Progenitor cell of endocrine pancreas (in vitro differentiated cells): ENCODE measurements around the gene RDH8. TPM values are rescaled to one million over a fixed set of nuclear protein-coding genes. Genes with fewer than 3 reads are reported as not detected.

Experiments used
- DNase-seq: peaks from one replicate; pipeline ENCODE4 v3.0.0; 2021; ENCODE audit warnings: low spot score; ENCODE audit not compliant: unreplicated experiment
- H3K27ac Mint-ChIP-seq: 2 replicates; pipeline ENCODE4 v1.8.0; 2021; ENCODE audit warnings: mild to moderate bottlenecking, moderate library complexity, mixed read lengths
- H3K27me3 Mint-ChIP-seq: 2 replicates; pipeline ENCODE4 v1.8.0; 2021; ENCODE audit warnings: mixed read lengths
- H3K36me3 Mint-ChIP-seq: 2 replicates; pipeline ENCODE4 v1.8.0; 2022; ENCODE audit warnings: mixed read lengths; ENCODE audit not compliant: insufficient read depth
- H3K4me1 Mint-ChIP-seq: 2 replicates; pipeline ENCODE4 v1.8.0; 2021; ENCODE audit warnings: low read depth, mixed read lengths
- H3K4me3 Mint-ChIP-seq: 2 replicates; pipeline ENCODE4 v1.8.0; 2021; ENCODE audit warnings: low read depth, mild to moderate bottlenecking, moderate library complexity, mixed read lengths
- H3K9me3 Mint-ChIP-seq: 2 replicates; pipeline ENCODE4 v1.8.0; 2021; ENCODE audit warnings: low read depth, mixed read lengths
- total RNA-seq: library from RNA; stranded (reverse); gene quantifications from 2 replicates; pipeline ENCODE4 v1.2.1, GENCODE V29; 2021
- TF ChIP-seq, protein P1 (sequence below): fragments of 200-600 bp; sonication (generic); IDR thresholded peaks from one replicate; pipeline ENCODE4 v1.5.0; 2021; ENCODE audit warnings: antibody characterized with exemption, mild to moderate bottlenecking; ENCODE audit not compliant: unreplicated experiment

The RDH8 gene
- total RNA-seq, 1 donor from 2014 or later, result not detected

DNA sequence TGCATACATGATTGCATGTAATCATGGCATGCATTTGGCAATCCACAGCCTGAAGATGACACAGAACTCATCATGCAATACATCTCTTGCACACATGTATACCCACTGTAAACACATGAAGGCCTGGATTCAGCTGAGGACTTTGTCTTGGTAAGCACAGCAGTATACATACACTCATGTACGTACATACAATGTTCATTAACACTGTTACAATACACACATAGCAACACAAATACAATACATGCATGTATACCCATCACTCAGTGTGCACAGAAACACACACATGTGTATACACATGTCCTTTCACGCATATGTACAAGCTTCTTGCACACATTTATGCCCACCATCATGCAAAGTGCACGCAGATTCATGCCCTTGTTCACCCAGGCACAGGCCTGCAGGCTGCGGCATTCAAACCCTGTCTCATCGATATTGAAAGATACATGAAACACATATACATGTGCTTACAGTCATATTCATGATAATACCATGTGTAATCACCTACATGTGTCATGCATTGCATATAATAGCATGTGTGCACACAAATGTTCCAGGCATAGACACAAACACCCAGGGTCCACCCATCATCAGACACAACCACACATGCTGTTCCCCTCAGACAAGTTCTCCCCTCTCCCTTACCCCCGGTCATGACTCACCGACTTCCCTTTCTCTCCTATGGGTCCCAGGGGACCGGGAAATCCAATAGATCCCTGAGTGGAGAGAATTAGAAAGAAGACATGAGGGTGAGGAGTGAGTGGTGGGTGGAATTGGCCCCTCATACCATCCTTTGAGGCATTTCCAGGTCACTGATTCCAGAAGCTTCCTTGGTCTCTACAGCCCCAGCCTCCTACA, 31.6 kb upstream of the RDH8 start:
- Mint-ChIP-seq H3K27ac (no peak overlapping the region), H3K4me3 (no peak overlapping the region), H3K4me1 (no peaks in the 10 kb centered on the region), H3K27me3 (peaks cover 20% of the 10 kb centered on the region), H3K9me3 (no peaks in the 10 kb centered on the region), H3K36me3 (no peaks in the 10 kb centered on the region)
- no peak for DNase-seq
- TF ChIP-seq, protein P1, sequence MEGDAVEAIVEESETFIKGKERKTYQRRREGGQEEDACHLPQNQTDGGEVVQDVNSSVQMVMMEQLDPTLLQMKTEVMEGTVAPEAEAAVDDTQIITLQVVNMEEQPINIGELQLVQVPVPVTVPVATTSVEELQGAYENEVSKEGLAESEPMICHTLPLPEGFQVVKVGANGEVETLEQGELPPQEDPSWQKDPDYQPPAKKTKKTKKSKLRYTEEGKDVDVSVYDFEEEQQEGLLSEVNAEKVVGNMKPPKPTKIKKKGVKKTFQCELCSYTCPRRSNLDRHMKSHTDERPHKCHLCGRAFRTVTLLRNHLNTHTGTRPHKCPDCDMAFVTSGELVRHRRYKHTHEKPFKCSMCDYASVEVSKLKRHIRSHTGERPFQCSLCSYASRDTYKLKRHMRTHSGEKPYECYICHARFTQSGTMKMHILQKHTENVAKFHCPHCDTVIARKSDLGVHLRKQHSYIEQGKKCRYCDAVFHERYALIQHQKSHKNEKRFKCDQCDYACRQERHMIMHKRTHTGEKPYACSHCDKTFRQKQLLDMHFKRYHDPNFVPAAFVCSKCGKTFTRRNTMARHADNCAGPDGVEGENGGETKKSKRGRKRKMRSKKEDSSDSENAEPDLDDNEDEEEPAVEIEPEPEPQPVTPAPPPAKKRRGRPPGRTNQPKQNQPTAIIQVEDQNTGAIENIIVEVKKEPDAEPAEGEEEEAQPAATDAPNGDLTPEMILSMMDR, result no peak

DNA sequence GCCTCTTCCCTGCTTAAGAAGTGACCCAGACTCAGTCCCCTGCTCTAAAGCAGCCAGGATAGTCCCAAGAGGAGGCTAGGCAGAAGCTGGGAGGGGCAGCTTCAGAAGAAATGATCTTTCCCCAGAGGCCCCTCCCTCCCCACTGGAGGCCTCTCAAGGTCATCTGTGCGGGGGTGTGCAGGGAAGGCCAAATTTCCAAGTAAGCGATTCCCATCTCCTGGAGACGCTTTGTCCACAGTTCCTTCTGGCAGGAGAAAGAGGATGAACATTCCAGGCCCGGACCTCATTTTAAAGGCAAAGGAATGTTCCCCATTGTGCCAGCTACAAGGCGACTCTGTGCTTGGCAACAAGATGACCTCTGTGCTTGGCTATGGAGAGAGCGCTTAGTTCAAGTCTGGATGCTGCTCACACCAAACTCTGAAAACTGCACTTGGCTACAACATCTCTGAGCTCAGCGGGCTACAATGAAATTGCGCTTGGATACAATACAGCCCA, 26.4 kb upstream of the RDH8 start:
- peaks cover 19% of the 10 kb centered on the region for H3K27me3 Mint-ChIP-seq
- no peak overlapping the region for H3K4me3 Mint-ChIP-seq
- DNase-seq, result no peak
- no peaks in the 10 kb centered on the region for H3K9me3 Mint-ChIP-seq
- no peaks in the 10 kb centered on the region for H3K4me1 Mint-ChIP-seq
- TF ChIP-seq, protein P1, result no peak
- no peaks in the 10 kb centered on the region for H3K36me3 Mint-ChIP-seq
- H3K27ac Mint-ChIP-seq, result no peak overlapping the region

DNA sequence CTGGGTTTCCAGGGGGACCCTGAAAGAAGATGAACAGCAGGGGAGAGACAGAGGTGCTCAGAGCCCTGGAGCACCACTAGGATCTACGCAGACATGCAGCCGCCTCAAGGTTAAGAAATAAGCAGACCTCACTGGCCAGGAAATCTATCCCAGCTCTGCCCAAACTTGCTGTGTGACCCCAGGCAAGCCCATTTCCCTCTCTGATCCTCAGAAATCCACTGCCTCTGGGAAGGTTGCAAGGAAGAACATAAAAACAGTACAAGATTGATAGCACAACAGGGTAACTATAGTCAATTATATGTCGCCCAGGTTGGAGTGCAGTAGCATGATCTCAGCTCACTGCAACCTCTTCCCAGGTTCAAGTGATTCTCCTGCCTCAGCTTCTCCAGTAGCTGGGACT, 23.8 kb upstream of the RDH8 start:
- no peak overlapping the region for H3K4me3 Mint-ChIP-seq
- H3K27me3 Mint-ChIP-seq, result peaks cover 7% of the 10 kb centered on the region
- TF ChIP-seq, protein P1, result no peak

DNA sequence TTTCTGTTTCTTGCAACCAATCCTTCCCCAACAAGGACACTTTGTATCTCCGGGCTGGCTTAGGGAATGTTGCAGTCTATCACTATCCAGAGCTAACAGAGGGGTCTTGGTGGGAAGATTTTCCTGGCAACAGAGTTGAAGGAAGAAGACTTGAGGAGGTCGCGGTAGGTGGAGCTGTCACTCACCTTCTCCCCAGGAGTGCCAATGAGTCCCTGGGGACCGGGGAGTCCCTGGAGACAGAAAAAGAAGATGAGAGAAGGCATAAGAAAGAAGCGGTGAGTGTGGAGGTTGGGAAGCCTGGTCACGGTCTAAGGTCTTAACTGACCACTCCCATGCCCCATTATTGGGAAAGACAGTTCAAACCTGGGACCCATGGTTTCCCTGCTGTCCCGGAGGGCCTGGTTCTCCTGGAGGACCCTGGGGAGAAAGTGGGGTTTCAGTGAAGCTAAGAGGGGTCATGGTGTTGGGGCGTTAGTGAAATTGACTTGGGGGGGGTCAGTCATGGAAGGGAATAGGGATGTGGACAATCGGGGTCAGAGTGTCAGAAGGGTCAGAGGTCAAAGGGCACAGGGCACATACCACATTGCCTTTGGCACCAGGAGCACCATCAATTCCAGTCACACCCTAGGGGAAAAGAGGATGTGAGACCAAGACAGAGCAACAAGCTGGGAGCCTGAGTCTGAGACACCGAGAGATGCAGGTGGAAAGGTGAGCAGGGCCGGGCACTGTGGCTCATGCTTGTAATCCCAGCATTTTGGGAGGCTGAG, 21.7 kb upstream of the RDH8 start:
- Mint-ChIP-seq H3K4me3 (no peak overlapping the region), H3K4me1 (no peaks in the 10 kb centered on the region), H3K36me3 (no peaks in the 10 kb centered on the region), H3K27ac (no peak overlapping the region), H3K27me3 (peaks cover 9% of the 10 kb centered on the region), H3K9me3 (no peaks in the 10 kb centered on the region)
- no peak for DNase-seq
- TF ChIP-seq, protein P1, result no peak

More for the DNA sequence above, 23.8 kb upstream of the RDH8 start:
- no peaks in the 10 kb centered on the region for H3K36me3 Mint-ChIP-seq
- no peak overlapping the region for H3K27ac Mint-ChIP-seq
- H3K4me1 Mint-ChIP-seq, result no peaks in the 10 kb centered on the region
- H3K9me3 Mint-ChIP-seq, result no peaks in the 10 kb centered on the region
- no peak for DNase-seq

DNA sequence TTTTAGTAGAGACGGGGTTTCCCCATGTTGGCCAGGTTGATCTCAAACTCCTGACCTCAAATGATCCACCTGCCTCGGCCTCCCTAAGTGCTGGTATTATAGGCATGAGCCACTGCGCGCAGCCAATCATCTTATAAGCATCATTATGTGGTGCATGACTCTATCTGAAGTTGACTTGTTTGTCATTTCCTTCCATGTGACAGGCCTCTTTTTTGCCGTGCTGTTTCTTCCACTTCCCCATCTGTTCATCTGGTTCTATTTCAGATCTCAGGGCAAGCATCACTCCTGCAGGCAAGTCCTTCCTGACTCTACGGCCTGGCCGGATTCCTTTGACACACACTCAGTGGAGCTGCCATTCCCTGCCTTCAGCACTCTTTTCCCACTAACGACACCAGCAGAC, 18.2 kb upstream of the RDH8 start:
- no peaks in the 10 kb centered on the region for H3K4me1 Mint-ChIP-seq
- no peaks in the 10 kb centered on the region for H3K36me3 Mint-ChIP-seq
- no peak overlapping the region for H3K4me3 Mint-ChIP-seq
- H3K27me3 Mint-ChIP-seq, result peaks cover 36% of the 10 kb centered on the region
- DNase-seq, result no peak
- H3K9me3 Mint-ChIP-seq, result no peaks in the 10 kb centered on the region
- TF ChIP-seq, protein P1, result no peak
- H3K27ac Mint-ChIP-seq, result no peak overlapping the region
